ENCODE data around the gene HTRA1.

The HTRA1 gene

DNA sequence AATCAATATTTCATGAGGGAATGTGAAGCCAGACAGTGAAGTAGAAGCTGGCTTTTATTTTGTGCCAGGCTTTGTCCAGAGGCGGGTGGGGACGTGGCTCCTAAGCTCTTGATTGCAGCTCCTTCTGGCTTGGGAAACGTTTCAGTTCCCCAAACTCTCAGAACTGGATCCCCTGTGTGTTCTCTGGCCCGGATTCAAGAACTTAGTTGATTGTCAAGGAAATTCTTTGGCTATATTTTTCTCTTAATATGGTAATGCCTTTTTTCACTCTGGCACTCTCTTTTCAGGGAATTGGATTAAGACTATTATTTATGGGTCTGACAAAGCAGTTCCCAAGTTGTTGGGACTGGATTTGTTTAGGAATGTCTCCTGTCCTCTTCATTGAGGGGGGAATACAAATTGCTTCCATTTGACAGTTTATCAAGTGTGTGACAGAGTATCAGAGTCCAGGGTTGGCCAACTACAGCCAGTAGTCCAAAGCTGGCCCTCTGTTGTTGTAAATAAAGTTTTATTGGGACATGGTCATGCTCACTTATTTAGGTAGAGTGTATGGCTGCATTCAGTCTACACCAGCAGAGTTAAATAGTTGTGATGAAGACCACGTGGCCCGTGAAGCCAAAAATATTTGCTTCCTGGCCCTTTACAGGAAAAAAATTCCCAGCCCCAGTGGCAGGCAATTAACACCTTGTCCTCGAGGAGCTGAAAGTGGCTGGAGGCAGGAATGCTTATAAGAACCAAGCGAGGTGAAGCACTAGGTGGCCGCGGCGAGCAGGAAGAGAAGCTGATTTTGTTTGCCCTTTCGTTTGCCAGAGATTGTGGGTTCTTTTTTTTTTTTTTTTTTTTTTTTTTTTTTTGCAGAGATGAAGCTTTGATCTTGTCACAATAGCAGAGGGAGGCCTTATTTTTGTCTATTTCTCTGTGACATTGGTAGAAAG lies 34.3 kb downstream of the HTRA1 start:
- TF ChIP-seq, protein P1, sequence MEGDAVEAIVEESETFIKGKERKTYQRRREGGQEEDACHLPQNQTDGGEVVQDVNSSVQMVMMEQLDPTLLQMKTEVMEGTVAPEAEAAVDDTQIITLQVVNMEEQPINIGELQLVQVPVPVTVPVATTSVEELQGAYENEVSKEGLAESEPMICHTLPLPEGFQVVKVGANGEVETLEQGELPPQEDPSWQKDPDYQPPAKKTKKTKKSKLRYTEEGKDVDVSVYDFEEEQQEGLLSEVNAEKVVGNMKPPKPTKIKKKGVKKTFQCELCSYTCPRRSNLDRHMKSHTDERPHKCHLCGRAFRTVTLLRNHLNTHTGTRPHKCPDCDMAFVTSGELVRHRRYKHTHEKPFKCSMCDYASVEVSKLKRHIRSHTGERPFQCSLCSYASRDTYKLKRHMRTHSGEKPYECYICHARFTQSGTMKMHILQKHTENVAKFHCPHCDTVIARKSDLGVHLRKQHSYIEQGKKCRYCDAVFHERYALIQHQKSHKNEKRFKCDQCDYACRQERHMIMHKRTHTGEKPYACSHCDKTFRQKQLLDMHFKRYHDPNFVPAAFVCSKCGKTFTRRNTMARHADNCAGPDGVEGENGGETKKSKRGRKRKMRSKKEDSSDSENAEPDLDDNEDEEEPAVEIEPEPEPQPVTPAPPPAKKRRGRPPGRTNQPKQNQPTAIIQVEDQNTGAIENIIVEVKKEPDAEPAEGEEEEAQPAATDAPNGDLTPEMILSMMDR (IDR thresholded peaks at IDR 0.05; ENCODE audit: low read depth, low read length, missing control alignments), result no peak
- DNase-seq (ENCODE audit: low read depth), result peak; percentile 64
- no peak overlapping the region for H3K4me3 ChIP-seq (ENCODE audit: low read depth, low read length)
- in situ Hi-C loops (cut with HindIII; ENCODE audit: low sequenced_read_pairs), result no loop called here

DNA sequence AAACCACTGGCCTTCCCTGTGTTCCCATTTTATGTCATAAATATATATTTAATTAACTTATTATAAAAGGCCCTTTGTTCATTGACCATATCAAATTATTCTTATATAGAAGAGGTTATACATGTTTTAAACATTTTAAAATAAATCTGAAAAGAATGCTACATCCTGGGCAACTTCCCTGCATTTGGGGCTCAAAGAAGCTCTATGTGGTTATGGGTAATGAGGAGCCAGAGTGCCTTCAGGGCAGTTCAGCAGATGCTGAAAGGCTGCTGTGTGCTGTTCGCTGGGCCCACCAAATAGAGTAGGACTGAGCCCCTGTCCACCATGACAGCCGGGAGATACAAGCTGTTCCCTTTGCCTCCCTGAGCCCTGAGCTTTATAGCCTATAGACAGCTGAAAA lies 35.9 kb downstream of the HTRA1 start:
- TF ChIP-seq, protein P1 (IDR thresholded peaks at IDR 0.05; ENCODE audit: low read depth, low read length, missing control alignments), result no peak
- in situ Hi-C loops (cut with HindIII; ENCODE audit: low sequenced_read_pairs), result no loop called here
- no peak for DNase-seq (ENCODE audit: low read depth)
- H3K4me3 ChIP-seq (ENCODE audit: low read depth, low read length), result no peak overlapping the region

DNA sequence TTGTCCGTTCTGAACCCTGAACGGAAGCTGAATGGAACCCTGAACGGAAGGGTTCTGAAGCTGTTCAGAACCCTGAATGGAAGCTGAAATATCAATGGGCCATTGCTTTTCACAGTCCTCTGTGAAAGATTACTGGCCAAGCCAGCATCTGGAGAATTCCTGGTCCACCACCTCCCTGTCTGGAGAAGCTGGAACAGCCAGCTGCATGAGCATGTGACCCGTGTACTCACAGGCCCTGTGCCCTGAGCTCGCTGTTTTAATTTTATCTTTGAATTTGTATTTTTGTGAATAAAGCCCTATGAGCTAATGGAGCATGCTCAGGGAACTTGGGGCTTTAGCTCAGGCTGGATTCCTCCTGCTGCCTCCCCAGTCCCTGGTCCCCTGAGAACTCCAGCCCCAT lies 37.2 kb downstream of the HTRA1 start:
- in situ Hi-C loops (cut with HindIII; ENCODE audit: low sequenced_read_pairs), result no loop called here
- DNase-seq (ENCODE audit: low read depth), result no peak
- H3K4me3 ChIP-seq (ENCODE audit: low read depth, low read length), result no peak overlapping the region
- TF ChIP-seq, protein P1 (IDR thresholded peaks at IDR 0.05; ENCODE audit: low read depth, low read length, missing control alignments), result no peak

GRCh38 chr10:122499012-122499411 lies 37.7 kb downstream of the HTRA1 start:
- no peak for DNase-seq (ENCODE audit: low read depth)
- no peak overlapping the region for H3K4me3 ChIP-seq (ENCODE audit: low read depth, low read length)
- TF ChIP-seq, protein P1 (IDR thresholded peaks at IDR 0.05; ENCODE audit: low read depth, low read length, missing control alignments), result no peak
- in situ Hi-C loops (cut with HindIII; ENCODE audit: low sequenced_read_pairs), result no loop called here

DNA sequence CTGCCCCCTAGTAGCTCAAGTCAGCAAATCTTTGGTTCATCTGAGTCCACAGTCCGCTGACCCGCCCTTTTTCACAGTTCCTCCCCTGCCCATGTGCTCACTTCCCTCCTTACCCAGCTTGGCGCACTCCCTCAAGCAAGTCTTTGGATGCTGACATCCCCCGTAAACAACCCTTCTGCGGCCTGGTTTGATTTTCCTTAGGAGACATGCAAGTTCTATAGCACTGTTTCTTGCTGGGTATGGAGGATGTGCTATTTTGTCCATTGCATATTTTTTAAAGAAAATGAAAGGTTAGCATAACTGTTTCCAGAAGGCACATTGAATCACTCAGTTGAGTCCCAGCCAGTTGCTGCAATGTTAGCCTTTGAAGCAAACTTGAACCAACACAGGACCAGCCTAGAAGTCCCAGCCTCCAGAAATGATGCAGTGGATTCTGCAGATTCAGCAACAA lies 38.2 kb downstream of the HTRA1 start:
- DNase-seq (ENCODE audit: low read depth), result no peak
- no peak overlapping the region for H3K4me3 ChIP-seq (ENCODE audit: low read depth, low read length)
- in situ Hi-C loops (cut with HindIII; ENCODE audit: low sequenced_read_pairs), result no loop called here
- TF ChIP-seq, protein P1 (IDR thresholded peaks at IDR 0.05; ENCODE audit: low read depth, low read length, missing control alignments), result no peak

- in situ Hi-C loops (cut with HindIII; ENCODE audit: low sequenced_read_pairs), result no loop called here
- no peak overlapping the region for H3K4me3 ChIP-seq (ENCODE audit: low read depth, low read length)
- DNase-seq (ENCODE audit: low read depth), result no peak
- TF ChIP-seq, protein P1 (IDR thresholded peaks at IDR 0.05; ENCODE audit: low read depth, low read length, missing control alignments), result no peak
Observed at GRCh38 chr10:122500194-122500593, 38.8 kb downstream of the HTRA1 start.

Measured in astrocyte of the cerebellum (primary cell).